NCI-H1417 (cell line): ENCODE data around the gene GNAO1.
A peak's percentile ranks its signal among the peaks of the same experiment; 100 is the strongest.

Source experiments
- DNase-seq, 3 experiments: peaks; one replicate each; lab custom pipeline; 2025; lab: John Stamatoyannopoulos, UW

Gene GNAO1

DNA sequence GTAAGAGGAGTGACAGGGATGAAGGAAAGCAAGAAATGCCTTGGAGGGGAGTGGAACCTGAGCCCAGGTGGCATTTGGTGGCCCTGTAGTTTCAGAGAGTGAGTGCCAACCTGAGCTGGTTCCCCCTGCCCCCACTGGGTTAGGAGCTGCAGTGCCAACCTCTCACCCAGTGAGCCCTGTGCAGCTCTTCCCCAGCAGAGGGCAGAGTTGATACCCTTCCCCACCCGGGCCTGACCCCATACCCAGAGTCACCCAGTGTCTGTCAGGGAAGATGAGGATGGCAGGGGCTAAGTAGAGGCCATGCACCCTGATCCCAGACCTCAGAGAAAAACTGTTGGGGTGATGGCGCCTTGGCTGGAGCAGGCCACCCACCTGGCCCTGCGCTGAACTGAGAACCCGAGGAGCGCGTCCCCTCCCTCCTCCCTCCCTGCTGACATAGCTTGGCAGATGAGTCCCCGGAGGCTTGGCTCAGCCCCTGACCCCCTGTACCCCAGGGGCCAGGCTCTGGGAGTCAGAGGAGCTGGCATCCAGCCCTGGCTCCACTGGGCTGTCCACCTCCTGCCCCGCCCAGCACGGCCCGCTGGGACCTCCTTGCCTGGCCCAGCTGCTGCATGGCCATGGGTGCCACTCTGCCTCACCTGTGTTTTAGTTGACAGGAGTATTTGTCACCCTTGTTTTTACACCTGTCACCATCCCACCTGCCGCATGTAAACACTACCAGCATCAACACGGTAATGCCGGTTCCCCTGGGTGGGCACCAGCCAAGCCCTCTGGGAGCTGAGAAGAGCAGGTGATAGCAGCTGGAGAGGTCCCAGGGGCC lies 120.1 kb downstream of the GNAO1 start:
- DNase-seq, result peak in 2 of 3 experiments; percentile 42 to 77

DNA sequence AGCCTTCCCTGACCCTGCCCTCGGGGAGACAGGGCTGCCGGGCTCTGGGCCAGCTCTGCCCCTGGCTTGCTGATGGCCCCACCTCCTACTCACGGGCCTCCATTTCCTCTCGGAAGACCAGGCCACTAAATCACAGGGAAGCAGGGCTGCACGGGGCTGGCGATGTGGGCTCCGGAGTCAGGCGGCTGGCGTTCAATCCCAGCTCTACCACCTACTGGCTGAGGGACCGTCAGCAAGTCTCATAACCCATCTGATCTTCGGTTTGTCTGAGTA lies 120.7 kb downstream of the GNAO1 start:
- no peak for DNase-seq

DNA sequence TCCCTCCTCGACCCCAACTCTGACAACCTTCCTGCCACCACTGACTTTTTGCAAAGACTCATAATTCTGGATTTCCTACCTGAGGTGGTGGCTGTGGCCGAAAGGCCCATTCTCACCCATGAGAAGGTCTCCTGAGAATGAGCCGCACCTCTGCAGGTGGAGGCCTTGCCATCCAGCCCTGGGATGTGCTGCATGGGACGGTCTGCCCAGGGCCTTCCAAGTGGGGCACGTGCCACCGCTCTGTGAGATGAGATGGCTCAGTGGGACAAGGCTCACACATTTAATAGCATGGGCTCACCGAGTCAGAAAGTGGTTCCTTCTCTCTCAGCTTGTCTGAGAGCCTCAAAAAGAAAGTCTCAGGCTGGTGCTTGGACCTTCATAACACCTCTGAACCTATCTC lies 121.3 kb downstream of the GNAO1 start:
- no peak for DNase-seq

DNA sequence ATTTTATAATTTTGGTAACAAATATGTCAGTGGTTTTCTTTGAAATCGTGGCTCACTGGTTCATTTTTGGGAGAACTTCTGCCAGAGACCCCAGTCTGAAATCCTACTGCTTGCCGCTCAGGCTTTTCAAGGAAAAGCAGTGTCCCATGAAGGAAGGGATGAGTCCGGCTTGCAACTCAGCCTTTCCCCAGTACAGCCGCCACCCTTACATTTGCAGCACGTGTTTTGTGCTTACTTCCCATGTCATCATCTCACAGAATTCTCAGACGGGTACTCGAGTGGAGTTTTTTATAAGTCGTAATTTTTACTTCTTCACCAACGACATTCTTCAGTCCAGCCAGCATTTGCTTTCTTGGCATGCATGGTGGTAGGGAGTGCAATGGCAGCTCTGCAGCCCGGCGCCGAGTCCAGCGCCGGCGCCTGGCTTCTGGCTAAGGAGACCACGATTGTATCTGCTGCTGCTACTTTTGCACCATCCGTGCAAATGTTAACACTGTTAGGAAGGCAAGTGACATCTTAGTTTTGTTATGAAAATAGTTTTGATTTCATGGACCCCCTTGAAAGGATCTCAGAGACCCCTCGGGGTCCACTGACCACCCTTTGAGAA lies 123.1 kb downstream of the GNAO1 start:
- no peak for DNase-seq

DNA sequence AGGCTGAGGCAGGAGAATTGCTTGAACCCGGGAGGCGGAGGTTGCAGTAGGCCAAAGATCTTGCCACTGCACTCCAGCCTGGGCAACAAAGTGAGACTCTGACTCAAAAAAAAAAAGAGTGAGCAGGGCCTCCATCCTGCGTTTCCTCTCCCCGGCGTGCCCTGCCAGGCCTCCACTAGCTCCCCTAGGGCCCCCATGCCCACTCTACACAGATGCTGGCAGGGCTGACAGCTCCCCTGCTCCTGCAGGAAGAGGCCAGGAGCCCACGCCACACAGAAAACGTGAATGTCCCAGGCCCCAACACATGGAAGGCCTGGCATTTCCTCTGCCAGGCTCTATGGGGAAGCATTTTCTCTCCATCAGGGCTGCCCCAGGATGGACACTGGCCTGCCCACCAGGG lies 124.7 kb downstream of the GNAO1 start:
- DNase-seq, result no peak

DNA sequence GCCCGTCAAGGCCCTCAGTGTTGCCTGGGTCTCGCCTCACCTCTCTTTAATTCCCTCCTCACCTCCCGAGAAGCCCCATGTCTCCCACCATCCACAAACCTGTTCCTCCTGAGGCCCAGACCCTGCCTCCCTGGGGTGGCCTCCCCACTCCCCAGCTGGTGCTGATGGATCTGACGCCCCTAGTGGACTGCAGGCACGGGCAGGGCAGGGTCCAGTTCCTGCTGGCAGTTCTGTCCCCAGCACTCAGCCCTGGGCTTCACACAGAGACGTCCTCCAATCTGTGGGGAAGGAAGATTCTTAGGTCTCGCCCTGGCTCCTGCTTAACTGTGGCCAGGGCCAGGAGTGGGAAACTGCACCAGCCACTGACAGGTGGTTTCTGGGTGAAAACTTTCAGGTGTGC lies 125.3 kb downstream of the GNAO1 start:
- DNase-seq, result no peak

DNA sequence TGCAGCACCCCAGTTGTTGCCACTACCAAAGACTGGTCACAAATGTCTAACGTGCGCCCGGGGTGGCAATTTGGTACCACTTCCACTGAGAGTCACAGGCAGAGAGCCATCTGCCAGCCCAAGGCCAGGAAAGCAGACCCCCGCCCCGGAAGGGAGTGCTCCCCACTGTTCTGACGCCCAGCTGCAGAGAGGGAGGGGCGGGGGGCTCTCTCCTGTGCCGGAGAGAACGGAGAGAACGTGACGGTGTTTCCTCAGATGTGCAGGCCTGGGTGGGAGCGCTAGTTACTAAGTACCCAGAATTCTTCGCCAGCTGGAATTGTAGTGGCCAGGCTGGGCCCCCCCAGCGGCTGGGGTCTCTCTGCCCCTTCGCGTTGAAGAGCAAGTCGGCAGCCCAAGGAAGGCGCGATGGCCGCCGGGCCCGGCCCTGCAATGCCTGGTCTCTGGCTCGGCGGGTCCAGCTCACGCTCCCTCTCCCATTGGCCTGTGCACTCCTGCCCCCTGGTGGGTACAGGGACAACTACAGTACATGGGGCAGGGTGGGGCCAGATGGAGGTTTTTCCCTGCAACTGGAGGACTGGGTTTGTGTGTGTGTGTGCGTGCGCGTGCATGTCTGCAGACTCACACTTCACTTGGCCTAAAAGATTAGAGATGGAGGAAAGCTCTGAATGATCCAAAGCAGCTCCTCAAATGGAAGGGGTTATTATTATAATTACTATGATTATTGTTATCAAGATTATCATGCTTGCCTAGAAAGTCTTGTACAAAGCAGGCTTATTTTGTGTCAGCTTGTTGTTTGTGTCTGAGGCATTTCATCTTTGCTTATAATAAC lies 126.9 kb downstream of the GNAO1 start:
- DNase-seq, result peak; percentile 28 to 86 (median 69)

DNA sequence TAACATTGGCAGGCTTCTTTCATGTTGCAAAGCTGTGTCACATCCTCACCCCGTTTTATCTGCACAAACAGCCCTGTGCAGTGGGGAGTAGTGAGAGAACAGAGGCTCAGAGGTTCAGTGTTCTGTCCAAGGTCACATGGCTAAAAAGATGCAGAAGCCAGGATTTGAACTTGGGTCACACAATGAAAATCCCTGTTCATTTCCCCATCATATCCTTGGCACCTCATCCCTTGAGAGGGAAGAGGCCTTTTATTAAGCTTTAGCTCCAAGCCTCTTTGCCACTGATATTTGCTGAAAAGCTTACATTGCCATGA lies 127.5 kb downstream of the GNAO1 start:
- no peak for DNase-seq

DNA sequence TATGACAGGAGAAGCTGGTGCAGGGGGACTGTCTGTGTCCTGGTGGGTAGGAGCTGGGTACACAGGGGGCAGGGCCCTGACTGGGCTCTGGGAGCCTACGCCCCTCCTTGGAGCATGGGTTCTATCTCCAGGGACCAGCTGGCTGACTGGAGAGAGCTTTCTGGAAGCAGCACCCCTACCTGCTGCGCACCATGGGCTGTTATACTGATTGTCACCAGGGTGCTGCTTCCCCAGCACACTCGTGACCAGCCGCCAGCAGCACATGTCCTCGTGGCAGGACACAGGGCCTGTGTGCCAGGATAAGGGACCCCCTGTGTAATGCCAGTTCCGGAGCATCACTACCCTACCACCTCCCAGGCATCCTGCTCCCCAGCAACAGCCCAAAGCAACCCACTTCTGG lies 128.1 kb downstream of the GNAO1 start:
- DNase-seq, result no peak

DNA sequence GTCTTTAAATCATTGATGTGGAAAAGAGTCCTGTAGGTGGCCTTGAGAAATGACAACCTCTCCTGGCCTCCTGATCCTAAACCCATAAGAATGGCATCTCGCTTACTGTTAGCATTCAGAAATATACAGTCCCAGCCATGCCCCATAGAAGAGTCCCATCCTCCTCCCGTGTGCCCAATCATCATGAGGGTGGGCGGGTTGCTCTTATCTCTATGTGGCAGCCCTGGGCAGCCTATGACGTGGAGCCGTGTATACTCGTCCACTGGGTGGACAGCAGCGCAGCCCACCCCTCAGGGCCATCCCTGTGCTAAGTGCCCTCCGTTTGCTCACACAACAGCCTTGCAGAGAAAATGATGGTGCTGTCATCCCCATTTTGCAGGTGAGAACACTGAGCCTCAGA lies 128.8 kb downstream of the GNAO1 start:
- no peak for DNase-seq

DNA sequence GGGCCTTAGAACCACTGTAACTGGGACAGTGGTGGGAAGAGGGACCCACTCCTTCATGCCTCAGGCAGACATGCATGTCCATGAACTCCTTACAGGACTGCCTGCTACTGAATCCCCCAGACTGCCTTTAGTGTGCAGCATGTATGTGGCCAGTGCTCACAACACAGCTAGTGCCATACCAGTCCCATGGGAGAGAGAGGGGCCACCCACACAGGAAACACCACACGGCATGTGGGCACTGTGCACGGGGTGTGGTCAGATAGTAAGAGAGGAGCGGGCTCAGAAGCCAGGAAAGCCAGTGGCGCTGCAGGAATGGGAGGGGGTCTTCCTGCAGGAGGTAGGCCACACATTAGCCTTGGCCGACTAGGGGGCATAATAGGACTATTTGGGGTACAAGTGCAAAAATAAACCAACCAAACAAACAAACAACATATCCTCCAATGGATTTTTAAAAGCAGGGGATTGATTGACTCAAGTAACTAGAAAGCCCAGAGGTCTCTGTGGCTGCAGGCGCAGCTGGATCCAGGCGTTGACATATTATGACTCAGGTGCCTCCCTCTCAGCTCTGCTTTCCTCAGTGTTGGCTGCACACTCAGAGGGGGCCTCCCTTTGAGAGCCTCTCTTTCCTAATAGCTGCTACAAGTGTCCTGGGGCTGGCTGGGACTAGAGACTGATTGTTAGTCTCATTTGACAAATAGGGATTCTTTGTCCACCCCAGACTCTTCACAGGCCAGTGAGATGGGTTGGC lies 129.7 kb downstream of the GNAO1 start:
- no peak for DNase-seq

DNA sequence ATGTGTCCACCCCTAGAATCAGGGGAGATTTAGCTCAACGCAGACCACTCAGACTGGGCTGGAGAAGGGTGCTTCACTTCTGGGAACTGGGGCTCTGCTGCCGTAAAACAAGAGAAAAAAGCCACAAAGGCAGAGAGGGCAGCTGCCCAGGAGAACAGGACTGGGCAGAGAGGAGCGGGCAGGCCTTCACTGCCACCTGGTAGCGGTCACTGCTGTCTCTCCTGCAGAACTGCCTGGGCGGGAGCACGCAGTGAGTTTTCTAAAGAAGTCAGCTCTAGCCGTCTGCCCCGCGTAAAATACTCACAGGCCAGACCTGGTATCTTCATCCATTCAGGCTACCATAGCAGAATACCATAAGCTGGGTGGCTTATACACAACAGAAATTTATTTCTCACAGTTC lies 130.3 kb downstream of the GNAO1 start:
- DNase-seq, result no peak

DNA sequence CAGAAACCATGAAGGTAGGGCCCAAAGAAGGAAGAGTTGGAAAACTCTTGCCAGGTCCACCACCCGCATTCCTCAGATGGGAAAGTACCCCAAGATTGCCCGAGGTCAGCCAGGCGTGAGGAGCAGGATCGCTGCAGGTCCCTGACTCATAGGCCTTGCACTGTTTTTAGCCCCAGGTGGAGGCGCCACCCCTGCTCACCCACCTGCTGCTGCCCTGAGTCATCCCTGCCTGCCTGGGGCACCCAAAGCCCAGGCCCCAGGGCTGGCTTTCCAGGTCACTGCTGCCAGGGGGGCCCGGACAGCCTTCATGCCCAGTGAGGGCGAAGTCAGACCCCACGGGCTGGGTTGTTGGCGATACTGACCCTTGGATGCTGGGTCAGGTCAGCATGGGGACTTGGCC lies 133.1 kb downstream of the GNAO1 start:
- DNase-seq, result no peak

DNA sequence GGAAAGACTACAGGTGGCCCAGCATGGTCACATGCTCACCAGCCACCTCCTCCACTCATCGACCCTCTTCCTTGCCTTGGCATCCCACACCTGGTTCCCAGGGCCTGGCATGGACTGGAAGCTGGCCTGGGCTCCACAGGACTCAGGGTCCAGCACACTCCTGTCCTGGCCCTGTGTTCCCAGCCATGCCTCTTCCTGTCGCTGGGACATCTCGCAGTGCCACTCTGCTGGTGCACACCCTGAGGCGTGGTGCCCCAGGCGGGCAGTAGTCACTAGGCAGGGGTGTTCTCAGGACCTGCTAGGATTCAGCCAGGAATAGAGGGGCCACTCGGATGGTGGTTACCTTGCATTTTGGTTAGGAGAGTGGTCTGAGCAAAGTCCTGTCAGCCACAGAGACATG lies 134.7 kb downstream of the GNAO1 start:
- no peak for DNase-seq

DNA sequence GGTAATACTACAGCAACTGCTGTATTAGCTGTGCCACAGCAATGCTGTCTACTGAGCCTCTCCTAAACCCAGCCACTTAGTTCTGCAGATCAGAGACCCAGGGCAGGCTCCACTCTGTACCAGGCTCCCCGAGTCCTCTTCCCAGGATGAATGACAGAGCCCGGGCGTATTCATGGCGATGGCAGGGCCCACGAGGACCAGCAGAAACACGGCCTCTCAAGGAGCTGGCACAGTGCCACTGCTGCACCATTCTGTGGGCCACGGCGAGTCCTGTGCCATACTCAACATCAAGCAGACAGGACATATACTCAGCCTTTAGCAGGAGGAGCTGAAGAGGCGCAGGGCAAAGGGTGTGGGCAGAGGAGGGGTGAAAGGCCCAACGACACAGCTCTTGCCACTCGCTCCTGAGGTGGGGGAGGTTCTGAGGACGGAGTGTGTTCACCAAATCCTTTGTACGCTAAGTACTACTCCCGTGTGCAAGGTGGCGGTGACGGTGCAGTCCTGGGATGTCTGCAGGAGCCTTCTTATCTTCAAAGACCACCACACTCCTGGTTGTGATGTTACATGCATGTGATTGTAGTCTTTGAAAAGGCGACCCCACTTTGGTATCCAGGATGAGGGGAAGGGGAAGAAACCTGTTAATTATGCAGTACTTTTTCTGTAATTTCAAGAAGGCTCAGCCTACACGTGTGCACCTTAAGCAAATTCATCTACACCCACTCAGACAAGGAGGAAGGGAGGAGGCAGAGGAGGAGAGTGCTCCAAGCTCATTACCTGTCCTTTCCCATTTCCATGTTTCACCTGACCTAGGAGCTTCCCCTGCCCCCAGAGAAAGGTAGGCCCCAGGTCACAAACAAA lies 136.0 kb downstream of the GNAO1 start:
- DNase-seq, result no peak

DNA sequence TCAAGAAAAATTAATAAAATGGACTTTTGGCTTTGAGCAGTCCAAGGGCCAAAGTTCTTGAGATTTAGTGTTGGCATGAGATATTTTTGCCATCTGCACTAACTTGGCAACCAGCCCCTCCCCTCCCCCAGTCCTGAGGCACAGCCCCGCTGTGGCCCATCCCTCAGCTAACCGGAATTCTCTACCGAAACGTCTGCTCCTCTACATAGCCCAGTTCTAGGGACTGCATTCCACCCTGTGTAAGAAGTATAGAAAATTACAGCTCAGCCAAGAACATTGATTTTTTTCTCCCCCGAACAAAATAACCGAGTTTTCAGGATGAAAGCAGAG lies 136.6 kb downstream of the GNAO1 start:
- DNase-seq, result no peak

DNA sequence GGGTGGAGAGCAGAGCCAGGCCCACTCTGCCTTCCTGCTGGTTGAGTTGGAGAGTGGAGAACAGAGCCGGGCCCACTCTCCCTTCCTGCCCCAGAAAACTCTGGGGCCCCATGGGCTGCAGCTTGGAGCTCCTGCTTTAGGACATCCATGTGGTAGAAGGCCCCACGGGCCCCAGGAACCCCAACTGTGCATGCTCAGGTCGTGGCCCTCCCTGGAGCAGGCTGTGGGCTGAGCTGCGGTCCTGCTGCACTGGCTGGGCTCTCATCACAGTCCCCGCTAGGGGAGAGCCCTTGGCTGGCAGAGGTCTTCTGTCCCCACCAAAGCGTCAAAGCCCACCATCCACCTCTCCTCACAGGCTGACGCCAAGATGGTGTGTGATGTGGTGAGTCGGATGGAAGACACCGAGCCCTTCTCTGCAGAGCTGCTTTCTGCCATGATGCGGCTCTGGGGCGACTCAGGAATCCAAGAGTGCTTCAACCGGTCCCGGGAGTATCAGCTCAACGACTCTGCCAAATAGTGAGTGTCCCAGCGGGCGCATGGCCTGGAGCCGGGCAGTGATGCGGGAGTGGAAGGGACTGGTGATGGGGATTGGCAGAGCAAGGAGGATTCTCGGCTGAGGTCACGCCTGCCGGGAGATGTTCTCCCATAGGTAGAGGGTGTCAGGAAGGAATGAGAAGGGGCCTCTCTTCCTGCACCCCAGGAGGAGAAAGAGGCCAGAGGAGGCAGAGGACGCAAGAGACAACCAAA lies 137.2 kb downstream of the GNAO1 start:
- no peak for DNase-seq

DNA sequence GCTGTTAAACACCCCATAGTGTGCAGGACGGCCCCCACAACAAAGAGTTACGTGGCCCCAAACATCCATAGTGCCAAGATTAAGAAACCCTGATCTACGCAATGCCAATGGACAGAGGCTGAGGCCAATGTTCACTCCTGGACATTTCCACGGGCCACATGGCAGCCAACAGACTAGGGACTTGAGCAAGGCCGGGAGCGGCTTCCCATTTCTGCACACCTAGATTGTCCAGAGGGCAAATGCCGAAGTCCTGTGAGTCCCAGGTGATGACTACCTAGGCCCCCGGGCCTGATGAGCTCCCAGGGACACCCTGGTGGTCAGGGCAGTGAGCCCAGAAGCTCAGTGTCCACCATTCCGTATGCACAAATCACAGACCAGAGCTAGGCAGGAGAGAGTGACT lies 138.6 kb downstream of the GNAO1 start:
- DNase-seq, result no peak

DNA sequence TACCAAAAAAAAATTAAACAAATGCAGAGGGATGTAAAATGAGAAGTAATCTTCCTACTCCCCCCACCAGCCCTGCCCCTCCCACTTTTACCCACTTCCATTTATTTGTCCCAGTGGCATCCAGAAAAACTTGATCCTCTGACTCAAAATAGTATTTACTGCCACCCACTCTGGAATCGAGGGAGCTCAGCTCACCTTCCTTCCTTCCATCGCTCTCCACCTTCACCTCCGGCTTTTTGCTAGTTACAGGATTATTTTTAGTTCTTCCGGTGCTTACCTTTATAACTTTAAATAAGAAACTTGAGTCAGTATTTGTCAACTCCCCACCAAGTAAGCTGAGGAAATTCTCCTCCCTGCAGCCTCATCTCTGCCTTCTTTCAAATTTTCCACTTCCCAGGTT lies 139.2 kb downstream of the GNAO1 start:
- DNase-seq, result no peak

DNA sequence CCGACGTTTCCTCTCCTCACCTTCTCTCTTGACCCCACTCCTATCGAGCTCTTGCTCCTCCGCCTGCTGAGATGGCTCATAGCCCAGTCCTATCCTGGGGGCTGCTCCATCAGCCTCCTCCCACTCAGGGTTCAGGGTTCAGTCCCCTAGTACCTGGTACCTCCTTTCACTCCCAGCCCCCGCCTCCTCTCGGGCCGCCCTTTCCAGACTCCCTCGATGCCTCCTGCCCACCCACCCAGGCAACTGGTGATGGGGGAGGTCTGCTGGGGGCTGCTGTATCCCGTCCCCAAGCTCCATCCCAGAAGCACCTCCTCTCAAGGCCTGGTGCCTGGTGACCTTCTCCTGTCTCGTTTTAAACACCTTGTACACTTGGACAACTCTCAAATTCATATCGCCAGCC lies 140.1 kb downstream of the GNAO1 start:
- DNase-seq, result no peak

DNA sequence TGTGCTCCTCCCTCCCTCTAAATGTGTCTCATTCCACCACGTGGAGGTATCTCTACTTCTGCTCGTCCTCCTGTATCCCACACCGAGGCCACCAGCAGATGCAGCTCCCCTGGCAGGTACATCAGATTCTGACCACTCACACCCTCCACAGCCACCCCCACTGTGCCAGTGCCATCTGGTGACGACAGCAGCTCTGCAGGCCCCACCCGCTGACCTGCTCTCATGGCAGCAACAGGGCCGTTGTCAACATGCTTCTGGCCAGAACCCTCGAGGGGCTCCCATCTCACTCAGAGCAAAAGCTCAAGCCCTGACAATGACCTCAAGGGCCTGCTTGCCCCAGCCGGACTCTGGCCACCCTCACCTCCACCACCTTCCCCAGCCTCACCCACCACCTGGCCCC lies 140.6 kb downstream of the GNAO1 start:
- DNase-seq, result no peak
